ENCODE measurements around the gene TCL1A. TPM values are rescaled to one million over a fixed set of nuclear protein-coding genes. Genes with fewer than 3 reads are reported as not detected.
"Not testable (repeated sequence)": the region's sequence is repeated elsewhere in the genome, so short reads cannot be mapped to it uniquely, and the experiment has no call there.

TCL1A gene
- total and polyA plus RNA-seq, 4 donors, result 0.14 to 17.2 (median 0.68) TPM

DNA sequence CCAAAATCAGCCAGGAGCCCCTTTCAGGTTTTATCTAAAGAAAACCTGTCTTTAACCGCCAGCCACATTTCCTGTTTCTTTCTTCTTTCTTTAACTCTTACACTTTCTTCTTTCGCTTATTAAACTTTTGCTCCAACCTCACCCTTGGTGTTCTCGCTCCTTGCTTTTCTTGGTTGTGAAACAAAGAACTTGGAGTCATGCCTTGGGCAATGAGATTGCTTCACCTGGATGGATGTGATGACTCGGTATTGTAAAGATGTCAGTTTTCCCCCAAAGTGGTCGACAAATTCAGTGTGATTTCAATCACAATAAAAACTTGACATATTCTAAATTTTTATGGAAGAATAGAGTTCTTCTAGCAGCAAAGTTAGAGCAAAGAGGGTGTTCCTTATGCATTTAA is 16.2 kb upstream of the TCL1A start:
- peaks cover 0 to 3% (median 0%) of the 10 kb centered on the region in 4 donors for H3K27me3 ChIP-seq (ENCODE audit: control insufficient read depth in 4 of 4, insufficient read depth in 4 of 4, low read length in 3 of 4)
- TF ChIP-seq TAF1 (conservative IDR thresholded peaks at IDR 0.05) (no peak), FOXA2 (IDR thresholded peaks at IDR 0.05) (no peak), EGR1 (IDR thresholded peaks at IDR 0.05; ENCODE audit: low read depth in 2 of 2) (no peak), NR2F2 (IDR thresholded peaks at IDR 0.05) (no peak), YY1 (IDR thresholded peaks at IDR 0.05) (no peak), HNF4A (conservative IDR thresholded peaks at IDR 0.05) (no peak), GABPA (IDR thresholded peaks at IDR 0.05 in 1 of 2, conservative IDR thresholded peaks at IDR 0.05 in 1 of 2) (no peak), JUND (IDR thresholded peaks at IDR 0.05) (no peak), FOXA1 (IDR thresholded peaks at IDR 0.05) (no peak), SP1 (IDR thresholded peaks at IDR 0.05) (no peak), RXRA (IDR thresholded peaks at IDR 0.05) (no peak)
- TF ChIP-seq, protein P1, sequence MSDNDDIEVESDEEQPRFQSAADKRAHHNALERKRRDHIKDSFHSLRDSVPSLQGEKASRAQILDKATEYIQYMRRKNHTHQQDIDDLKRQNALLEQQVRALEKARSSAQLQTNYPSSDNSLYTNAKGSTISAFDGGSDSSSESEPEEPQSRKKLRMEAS (IDR thresholded peaks at IDR 0.05), result no peak
- TF ChIP-seq, protein P2, sequence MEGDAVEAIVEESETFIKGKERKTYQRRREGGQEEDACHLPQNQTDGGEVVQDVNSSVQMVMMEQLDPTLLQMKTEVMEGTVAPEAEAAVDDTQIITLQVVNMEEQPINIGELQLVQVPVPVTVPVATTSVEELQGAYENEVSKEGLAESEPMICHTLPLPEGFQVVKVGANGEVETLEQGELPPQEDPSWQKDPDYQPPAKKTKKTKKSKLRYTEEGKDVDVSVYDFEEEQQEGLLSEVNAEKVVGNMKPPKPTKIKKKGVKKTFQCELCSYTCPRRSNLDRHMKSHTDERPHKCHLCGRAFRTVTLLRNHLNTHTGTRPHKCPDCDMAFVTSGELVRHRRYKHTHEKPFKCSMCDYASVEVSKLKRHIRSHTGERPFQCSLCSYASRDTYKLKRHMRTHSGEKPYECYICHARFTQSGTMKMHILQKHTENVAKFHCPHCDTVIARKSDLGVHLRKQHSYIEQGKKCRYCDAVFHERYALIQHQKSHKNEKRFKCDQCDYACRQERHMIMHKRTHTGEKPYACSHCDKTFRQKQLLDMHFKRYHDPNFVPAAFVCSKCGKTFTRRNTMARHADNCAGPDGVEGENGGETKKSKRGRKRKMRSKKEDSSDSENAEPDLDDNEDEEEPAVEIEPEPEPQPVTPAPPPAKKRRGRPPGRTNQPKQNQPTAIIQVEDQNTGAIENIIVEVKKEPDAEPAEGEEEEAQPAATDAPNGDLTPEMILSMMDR (IDR thresholded peaks at IDR 0.05; ENCODE audit: low read depth, low read length, missing input control), result no peak
- TF ChIP-seq, protein P3, sequence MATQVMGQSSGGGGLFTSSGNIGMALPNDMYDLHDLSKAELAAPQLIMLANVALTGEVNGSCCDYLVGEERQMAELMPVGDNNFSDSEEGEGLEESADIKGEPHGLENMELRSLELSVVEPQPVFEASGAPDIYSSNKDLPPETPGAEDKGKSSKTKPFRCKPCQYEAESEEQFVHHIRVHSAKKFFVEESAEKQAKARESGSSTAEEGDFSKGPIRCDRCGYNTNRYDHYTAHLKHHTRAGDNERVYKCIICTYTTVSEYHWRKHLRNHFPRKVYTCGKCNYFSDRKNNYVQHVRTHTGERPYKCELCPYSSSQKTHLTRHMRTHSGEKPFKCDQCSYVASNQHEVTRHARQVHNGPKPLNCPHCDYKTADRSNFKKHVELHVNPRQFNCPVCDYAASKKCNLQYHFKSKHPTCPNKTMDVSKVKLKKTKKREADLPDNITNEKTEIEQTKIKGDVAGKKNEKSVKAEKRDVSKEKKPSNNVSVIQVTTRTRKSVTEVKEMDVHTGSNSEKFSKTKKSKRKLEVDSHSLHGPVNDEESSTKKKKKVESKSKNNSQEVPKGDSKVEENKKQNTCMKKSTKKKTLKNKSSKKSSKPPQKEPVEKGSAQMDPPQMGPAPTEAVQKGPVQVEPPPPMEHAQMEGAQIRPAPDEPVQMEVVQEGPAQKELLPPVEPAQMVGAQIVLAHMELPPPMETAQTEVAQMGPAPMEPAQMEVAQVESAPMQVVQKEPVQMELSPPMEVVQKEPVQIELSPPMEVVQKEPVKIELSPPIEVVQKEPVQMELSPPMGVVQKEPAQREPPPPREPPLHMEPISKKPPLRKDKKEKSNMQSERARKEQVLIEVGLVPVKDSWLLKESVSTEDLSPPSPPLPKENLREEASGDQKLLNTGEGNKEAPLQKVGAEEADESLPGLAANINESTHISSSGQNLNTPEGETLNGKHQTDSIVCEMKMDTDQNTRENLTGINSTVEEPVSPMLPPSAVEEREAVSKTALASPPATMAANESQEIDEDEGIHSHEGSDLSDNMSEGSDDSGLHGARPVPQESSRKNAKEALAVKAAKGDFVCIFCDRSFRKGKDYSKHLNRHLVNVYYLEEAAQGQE (IDR thresholded peaks at IDR 0.05), result no peak
- TF ChIP-seq, protein P4, sequence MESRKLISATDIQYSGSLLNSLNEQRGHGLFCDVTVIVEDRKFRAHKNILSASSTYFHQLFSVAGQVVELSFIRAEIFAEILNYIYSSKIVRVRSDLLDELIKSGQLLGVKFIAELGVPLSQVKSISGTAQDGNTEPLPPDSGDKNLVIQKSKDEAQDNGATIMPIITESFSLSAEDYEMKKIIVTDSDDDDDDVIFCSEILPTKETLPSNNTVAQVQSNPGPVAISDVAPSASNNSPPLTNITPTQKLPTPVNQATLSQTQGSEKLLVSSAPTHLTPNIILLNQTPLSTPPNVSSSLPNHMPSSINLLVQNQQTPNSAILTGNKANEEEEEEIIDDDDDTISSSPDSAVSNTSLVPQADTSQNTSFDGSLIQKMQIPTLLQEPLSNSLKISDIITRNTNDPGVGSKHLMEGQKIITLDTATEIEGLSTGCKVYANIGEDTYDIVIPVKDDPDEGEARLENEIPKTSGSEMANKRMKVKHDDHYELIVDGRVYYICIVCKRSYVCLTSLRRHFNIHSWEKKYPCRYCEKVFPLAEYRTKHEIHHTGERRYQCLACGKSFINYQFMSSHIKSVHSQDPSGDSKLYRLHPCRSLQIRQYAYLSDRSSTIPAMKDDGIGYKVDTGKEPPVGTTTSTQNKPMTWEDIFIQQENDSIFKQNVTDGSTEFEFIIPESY (IDR thresholded peaks at IDR 0.05), result no peak
- no peak overlapping the region for H3K4me3 ChIP-seq (ENCODE audit: low read depth in 1 of 3, low read length in 3 of 3)
- H3K9me3 ChIP-seq (ENCODE audit: control insufficient read depth in 4 of 4, low read length in 3 of 4), result no peaks in the 10 kb centered on the region
- DNase-seq (ENCODE audit: low spot score), result no peak
- H3K27ac ChIP-seq (ENCODE audit: low read depth in 1 of 2, low read length in 2 of 2), result no peak overlapping the region
- H3K9ac ChIP-seq (ENCODE audit: low read depth in 1 of 2, low read length in 2 of 2), result no peak overlapping the region
- WGBS, result 86% methylated on average over 5 of the region's 5 CpGs
- no peaks in the 10 kb centered on the region for H3K36me3 ChIP-seq (ENCODE audit: control insufficient read depth in 4 of 4, insufficient read depth in 3 of 4, low read depth in 1 of 4, low read length in 3 of 4)
- no peaks in the 10 kb centered on the region for H3K4me1 ChIP-seq (ENCODE audit: control insufficient read depth in 4 of 4, insufficient read depth in 4 of 4, low read length in 3 of 4)

DNA sequence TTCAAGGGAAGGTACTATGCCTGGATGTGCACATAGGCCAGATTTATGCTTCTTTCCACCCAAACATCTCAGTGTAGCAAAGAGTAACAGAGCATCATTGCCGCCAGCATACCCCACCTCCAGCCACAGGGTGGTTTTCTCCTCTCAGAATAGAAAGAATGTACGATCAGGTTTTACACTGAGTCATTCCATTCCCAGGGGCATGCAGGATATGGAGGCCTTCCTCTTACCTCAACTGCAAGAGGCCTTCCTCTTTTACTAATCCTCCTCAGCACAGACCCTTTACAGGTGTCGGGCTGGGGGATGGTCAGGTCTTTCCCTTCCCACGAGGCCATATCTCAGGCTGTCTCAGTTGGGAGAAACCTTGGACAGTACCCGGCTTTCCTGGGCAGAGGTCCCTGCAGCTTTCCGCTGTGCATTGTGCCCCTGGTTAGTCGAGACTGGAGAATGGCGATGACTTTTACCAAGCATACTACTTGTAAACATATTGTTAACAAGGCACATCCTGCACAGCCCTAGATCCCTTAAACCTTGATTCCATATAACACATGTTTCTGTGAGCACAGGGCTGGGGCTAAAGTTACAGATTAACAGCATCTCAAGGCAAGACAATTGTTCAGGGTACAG is 15.6 kb upstream of the TCL1A start:
- WGBS, result 71% methylated on average over 8 of the region's 8 CpGs
- not testable (repeated sequence) for H3K27ac ChIP-seq (ENCODE audit: low read depth in 1 of 2, low read length in 2 of 2); H3K27me3 ChIP-seq (ENCODE audit: control insufficient read depth in 4 of 4, insufficient read depth in 4 of 4, low read length in 3 of 4); H3K4me1 ChIP-seq (ENCODE audit: control insufficient read depth in 4 of 4, insufficient read depth in 4 of 4, low read length in 3 of 4); H3K9me3 ChIP-seq (ENCODE audit: control insufficient read depth in 4 of 4, low read length in 3 of 4); H3K9ac ChIP-seq (ENCODE audit: low read depth in 1 of 2, low read length in 2 of 2); H3K36me3 ChIP-seq (ENCODE audit: control insufficient read depth in 4 of 4, insufficient read depth in 3 of 4, low read depth in 1 of 4, low read length in 3 of 4); DNase-seq (ENCODE audit: low spot score); H3K4me3 ChIP-seq (ENCODE audit: low read depth in 1 of 3, low read length in 3 of 3)

All from liver (tissue), 9 donors.